ENCODE measurements around the gene SATL1. TPM values are rescaled to one million over a fixed set of nuclear protein-coding genes. Genes with fewer than 3 reads are reported as not detected.
"Not testable (repeated sequence)": the region's sequence is repeated elsewhere in the genome, so short reads cannot be mapped to it uniquely, and the experiment has no call there.

Gene SATL1
- total RNA-seq, 1 experiment from 2014 or later, result not detected

DNA sequence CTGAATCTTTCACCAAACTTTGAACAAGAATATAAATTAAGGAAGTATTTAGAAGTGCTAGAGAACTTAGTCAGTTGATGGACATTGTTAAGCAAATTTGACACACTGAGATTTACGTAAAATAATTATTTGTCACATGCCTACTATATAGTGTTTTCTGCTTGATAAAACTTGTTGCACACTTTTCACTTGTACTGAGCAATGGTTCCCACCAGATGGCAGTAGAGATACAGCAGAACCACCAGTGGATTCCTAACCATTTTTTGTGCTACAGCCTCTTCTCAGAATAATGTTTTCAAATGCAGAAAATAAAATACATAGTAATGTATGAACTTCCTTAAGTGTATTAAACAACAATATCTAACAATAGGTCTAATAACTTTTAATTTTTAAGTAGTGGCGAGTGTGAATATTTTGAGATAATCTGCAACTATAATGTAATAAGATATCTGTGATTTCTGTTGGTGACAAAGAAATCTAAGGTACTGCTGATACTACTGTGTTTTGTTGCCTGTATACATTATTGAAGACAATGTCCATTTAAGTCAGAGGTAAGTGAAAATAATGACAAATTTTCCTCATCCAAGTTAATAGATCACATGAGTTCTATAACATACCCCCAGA lies 158.7 kb downstream of the SATL1 start:
- ChIA-PET CTCF (no interaction called here), POLR2A (no interaction called here)
- ATAC-seq, result no peak

DNA sequence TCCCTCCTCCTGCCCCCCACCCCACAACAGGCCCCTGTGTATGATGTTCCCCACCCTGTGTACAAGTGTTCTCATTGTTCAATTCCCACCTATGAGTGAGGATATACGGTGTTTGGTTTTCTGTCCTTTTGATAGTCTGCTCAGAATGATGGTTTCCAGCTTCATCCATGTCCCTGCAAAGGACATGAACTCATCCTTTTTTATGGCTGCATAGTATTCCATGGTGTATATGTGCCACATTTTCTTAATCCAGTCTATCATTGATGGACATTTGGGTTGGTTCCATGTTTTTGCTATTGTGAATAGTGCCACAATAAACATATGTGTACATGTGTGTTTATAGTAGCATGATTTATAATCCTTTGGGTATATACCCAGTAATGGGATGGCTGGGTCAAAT lies 166.3 kb downstream of the SATL1 start:
- H3K27me3 ChIP-seq (ENCODE audit: control insufficient read depth, insufficient read depth, low read length); H3K9me3 ChIP-seq (ENCODE audit: control insufficient read depth, insufficient read depth, low read depth, low read length); H3K27ac ChIP-seq (ENCODE audit: low read length); H3K4me1 ChIP-seq (ENCODE audit: control insufficient read depth, insufficient read depth, low read length); H3K36me3 ChIP-seq (ENCODE audit: control insufficient read depth, insufficient read depth, low read length); POLR2A ChIA-PET; in situ Hi-C loops (cut with HindIII; ENCODE audit: low pct_unique_long_range_greater_than_20kb, low sequenced_read_pairs); ATAC-seq; BruUV-seq (replicated peaks); DNase-seq (ENCODE audit: low read depth, low spot score); CTCF ChIA-PET; H3K4me3 ChIP-seq (ENCODE audit: low read depth in 2 of 2, low read length in 2 of 2); intact Hi-C loops (cut with micrococcal nuclease; ENCODE audit: unreplicated experiment): not testable (repeated sequence)

More for the DNA sequence above, 158.7 kb downstream of the SATL1 start:
- in situ Hi-C loops (cut with HindIII; ENCODE audit: low pct_unique_long_range_greater_than_20kb, low sequenced_read_pairs) (no loop called here), intact Hi-C loops (cut with micrococcal nuclease; ENCODE audit: unreplicated experiment) (loop anchor here (2.0 kb wide), 1 partner anchor 354 kb away; no protein-coding TSS in a partner anchor)
- DNase-seq (ENCODE audit: low read depth, low spot score), result no peak
- Histone ChIP-seq H3K27me3 (ENCODE audit: control insufficient read depth, insufficient read depth, low read length) (no peaks in the 10 kb centered on the region), H3K9me3 (ENCODE audit: control insufficient read depth, insufficient read depth, low read depth, low read length) (no peaks in the 10 kb centered on the region), H3K36me3 (ENCODE audit: control insufficient read depth, insufficient read depth, low read length) (no peaks in the 10 kb centered on the region), H3K4me1 (ENCODE audit: control insufficient read depth, insufficient read depth, low read length) (no peaks in the 10 kb centered on the region), H3K4me3 (ENCODE audit: low read depth in 2 of 2, low read length in 2 of 2) (no peak overlapping the region), H3K27ac (ENCODE audit: low read length) (no peak overlapping the region)
- BruUV-seq (replicated peaks), result no TSS peak
- no peak for TF ChIP-seq POLR2AphosphoS5 (IDR thresholded peaks at IDR 0.05; ENCODE audit: low read depth, low read length)
- TF ChIP-seq, protein P1, sequence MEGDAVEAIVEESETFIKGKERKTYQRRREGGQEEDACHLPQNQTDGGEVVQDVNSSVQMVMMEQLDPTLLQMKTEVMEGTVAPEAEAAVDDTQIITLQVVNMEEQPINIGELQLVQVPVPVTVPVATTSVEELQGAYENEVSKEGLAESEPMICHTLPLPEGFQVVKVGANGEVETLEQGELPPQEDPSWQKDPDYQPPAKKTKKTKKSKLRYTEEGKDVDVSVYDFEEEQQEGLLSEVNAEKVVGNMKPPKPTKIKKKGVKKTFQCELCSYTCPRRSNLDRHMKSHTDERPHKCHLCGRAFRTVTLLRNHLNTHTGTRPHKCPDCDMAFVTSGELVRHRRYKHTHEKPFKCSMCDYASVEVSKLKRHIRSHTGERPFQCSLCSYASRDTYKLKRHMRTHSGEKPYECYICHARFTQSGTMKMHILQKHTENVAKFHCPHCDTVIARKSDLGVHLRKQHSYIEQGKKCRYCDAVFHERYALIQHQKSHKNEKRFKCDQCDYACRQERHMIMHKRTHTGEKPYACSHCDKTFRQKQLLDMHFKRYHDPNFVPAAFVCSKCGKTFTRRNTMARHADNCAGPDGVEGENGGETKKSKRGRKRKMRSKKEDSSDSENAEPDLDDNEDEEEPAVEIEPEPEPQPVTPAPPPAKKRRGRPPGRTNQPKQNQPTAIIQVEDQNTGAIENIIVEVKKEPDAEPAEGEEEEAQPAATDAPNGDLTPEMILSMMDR (IDR thresholded peaks at IDR 0.05), result peak; percentile 74; the same call in 1 of the 2 replicates

DNA sequence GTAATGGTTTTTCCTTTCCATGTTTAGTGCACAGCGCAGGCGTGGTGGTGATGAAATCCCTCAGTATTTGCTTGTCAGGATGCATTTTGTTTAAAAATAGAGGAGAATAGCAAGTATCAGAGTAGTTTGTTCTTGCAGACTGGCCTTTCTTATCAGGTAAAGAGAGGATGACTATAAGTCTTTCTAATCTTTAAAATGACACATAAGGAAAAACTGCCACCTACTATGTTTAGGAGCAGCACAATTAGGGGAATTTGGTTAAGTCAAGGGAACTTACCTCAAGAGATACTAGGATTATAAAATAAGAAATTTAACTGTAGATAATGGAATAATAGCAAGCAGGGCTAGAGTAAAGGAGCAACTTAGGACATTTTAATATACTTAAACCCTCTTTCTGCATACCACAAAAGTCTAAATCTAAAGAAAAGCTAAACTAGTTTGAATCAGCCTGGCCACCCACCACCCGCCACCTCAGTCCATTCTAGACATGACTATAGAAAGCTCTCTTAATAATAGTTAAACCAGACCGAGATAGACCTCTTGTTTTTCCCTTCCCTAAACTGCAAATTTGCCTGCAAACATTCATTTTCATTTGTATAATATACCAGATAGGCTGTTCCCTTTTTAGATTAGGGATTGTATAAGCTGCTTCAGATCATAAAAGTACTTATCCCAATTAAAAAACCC lies 177.9 kb downstream of the SATL1 start:
- Histone ChIP-seq H3K27ac (ENCODE audit: low read length) (no peak overlapping the region), H3K4me1 (ENCODE audit: control insufficient read depth, insufficient read depth, low read length) (no peaks in the 10 kb centered on the region), H3K9me3 (ENCODE audit: control insufficient read depth, insufficient read depth, low read depth, low read length) (no peaks in the 10 kb centered on the region), H3K27me3 (ENCODE audit: control insufficient read depth, insufficient read depth, low read length) (no peaks in the 10 kb centered on the region), H3K36me3 (ENCODE audit: control insufficient read depth, insufficient read depth, low read length) (no peaks in the 10 kb centered on the region; the same call in 1 of the 2 replicates), H3K4me3 (ENCODE audit: low read depth in 2 of 2, low read length in 2 of 2) (no peak overlapping the region)
- in situ Hi-C loops (cut with HindIII; ENCODE audit: low pct_unique_long_range_greater_than_20kb, low sequenced_read_pairs), result no loop called here
- DNase-seq (ENCODE audit: low read depth, low spot score), result no peak
- ATAC-seq, result no peak
- no TSS peak for BruUV-seq (replicated peaks)
- ChIA-PET POLR2A (no interaction called here), CTCF (no interaction called here)
- TF ChIP-seq, protein P2, sequence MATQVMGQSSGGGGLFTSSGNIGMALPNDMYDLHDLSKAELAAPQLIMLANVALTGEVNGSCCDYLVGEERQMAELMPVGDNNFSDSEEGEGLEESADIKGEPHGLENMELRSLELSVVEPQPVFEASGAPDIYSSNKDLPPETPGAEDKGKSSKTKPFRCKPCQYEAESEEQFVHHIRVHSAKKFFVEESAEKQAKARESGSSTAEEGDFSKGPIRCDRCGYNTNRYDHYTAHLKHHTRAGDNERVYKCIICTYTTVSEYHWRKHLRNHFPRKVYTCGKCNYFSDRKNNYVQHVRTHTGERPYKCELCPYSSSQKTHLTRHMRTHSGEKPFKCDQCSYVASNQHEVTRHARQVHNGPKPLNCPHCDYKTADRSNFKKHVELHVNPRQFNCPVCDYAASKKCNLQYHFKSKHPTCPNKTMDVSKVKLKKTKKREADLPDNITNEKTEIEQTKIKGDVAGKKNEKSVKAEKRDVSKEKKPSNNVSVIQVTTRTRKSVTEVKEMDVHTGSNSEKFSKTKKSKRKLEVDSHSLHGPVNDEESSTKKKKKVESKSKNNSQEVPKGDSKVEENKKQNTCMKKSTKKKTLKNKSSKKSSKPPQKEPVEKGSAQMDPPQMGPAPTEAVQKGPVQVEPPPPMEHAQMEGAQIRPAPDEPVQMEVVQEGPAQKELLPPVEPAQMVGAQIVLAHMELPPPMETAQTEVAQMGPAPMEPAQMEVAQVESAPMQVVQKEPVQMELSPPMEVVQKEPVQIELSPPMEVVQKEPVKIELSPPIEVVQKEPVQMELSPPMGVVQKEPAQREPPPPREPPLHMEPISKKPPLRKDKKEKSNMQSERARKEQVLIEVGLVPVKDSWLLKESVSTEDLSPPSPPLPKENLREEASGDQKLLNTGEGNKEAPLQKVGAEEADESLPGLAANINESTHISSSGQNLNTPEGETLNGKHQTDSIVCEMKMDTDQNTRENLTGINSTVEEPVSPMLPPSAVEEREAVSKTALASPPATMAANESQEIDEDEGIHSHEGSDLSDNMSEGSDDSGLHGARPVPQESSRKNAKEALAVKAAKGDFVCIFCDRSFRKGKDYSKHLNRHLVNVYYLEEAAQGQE (IDR thresholded peaks at IDR 0.05; ENCODE audit: insufficient read depth in 1 of 2, low read depth in 2 of 2, low read length in 1 of 2), result no peak
- TF ChIP-seq, protein P1 (IDR thresholded peaks at IDR 0.05), result no peak
- TF ChIP-seq SIN3A (IDR thresholded peaks at IDR 0.05; ENCODE audit: borderline replicate concordance, insufficient read depth, low read depth, low read length) (no peak), POLR2AphosphoS5 (IDR thresholded peaks at IDR 0.05; ENCODE audit: low read depth, low read length) (no peak), TCF7L2 (IDR thresholded peaks at IDR 0.05; ENCODE audit: low read depth, low read length) (no peak)
- intact Hi-C loops (cut with micrococcal nuclease; ENCODE audit: unreplicated experiment), result no loop called here

All from Panc1 (cell line).